ENCODE results near the gene EPHB1.

Gene EPHB1

GRCh38 chr3:135258916-135259315 lies 463.9 kb downstream of the EPHB1 start:
- no peak for DNase-seq (ENCODE audit: low read depth)

GRCh38 chr3:135260025-135260424 lies 465.0 kb downstream of the EPHB1 start:
- no peak for DNase-seq (ENCODE audit: low read depth)

DNA sequence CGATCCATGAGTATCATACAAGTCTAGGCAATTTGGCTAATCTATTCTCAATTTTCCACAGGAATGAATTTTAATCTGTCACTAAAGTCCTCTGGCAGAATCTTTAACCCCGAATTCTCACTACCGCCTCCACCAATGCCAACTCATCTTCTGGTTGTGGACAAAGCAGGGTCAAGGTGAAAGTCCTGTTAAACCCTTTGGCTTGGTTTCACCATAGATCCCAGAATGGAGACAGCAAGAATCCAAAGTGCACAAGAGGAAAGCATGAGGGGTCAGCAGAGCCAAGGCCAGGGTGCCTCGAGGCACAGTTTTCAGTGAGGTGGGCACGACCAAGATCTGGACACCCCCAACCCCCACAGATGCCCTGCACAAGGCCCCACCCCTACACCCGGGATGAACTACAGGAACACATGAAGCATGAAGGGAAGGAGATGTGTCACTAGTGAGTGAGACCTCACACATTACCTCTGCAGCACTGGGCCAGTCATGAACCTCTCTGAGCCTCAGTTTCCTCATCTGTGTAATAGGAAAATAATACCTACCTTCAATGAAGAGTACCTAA lies 466.2 kb downstream of the EPHB1 start:
- DNase-seq (ENCODE audit: low read depth) = no peak

- DNase-seq (ENCODE audit: low read depth) = no peak
Observed at GRCh38 chr3:135261916-135262315, 466.9 kb downstream of the EPHB1 start.

- no peak for DNase-seq (ENCODE audit: low read depth)
Observed at GRCh38 chr3:135262441-135262840, 467.4 kb downstream of the EPHB1 start.

DNA sequence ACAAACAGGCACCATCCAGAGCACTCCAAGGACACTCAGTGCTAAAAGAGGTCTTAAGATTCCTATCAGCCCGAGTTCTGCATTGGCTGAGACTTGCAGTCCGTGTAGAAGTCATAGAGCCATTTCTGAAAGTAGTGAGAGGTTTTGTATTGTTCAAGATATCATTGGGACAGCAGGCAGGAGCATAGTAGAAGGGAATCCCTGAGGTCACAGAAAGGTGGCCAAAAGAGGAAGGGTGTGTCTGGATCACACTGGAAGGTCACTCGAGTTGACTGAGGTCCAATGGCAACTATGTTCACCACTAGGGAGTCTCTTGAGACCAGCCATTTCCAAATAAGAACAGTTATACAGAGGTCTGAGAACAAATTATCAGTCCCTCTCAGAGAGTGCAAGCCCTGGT lies 468.3 kb downstream of the EPHB1 start:
- DNase-seq (ENCODE audit: low read depth) = no peak

GRCh38 chr3:135267487-135267886 lies 472.4 kb downstream of the EPHB1 start:
- DNase-seq (ENCODE audit: low read depth) = no peak

DNA sequence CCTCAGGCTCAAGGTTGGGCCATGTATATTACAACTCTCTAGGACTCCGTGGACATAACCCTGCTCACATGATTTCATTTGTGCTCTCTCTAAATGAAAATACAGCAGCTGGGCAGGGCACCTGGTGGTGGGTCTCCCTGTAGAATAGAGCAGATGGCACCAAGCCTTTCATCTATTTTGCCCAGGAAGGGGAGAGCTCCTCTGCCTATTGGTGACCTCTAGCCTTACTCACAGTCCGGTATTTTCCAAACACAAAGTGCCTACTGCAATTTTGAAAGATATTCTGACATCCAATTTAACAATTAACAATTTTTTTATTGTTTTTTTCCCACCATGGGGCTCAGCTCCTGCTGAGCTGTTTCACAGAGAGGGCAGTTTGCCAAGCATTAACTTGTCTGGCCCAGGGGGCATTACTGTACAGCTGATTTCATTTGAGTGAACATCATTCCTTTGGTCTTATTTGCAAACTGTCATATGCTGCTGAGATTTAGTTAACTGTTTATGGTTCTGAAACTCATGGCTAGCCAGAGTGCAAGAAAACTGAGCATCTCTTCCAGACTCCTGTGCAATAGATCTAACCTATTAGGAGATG lies 474.0 kb downstream of the EPHB1 start:
- DNase-seq (ENCODE audit: low read depth) = no peak

DNA sequence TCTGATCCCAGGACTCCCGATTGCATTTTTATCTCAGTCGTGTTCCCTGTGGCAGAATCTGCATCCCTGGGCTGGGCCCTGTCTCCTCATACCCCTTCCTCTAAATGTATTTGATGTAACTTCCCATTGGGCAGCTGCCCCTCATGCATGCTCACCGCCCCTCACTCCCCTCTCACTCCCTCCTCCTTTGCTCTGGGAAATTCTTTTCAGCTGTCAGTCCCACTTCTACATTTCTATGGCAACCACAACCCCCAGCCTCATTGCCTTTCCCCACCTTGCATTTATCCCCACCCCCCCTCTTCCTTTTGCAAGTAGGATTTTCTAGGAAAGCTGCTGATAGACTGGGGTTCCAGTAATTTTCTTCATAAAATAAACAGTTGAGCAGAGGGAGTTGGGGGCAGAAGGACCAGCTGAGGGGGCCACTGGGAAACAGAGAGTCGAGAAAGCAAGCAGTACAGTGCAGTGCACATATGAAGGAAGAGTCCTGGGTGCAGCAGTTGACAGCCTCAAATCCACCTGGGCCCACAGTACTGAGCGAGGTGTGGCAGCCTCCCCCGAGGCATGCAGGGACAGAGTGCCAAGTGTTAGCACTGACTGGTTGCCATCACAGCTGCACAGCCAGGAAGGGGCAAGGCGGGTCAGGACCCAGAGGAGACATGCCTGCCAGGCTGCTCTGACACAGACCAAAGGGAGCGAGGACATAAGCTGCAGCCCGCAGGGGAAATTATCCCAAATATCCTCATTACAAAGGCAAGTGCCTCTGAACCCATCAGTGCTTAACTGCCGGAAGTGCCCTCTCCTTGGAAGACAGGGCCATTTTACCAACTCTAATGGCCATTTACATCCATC lies 476.3 kb downstream of the EPHB1 start:
- DNase-seq (ENCODE audit: low read depth) = no peak

- no peak for DNase-seq (ENCODE audit: low read depth)
Observed at GRCh38 chr3:135272026-135272669, 477.1 kb downstream of the EPHB1 start.

DNA sequence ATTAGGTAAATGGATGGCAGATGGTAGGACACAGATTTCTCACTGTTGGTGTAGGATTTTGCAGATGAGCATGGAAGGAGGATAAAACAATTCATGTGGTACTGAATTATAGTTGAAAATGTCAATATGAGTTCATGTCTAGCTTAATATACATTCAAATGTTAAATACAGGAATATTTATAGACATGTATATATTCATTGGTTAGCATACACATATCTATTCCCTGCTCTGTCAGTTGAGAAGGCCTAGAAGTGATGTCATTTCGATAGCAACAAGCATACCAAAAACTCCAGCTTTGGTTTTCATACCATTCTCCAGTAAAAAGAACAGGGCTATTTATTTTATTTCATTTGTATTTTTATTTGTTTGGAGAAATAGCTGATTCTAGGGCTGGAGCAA lies 497.1 kb downstream of the EPHB1 start:
- no peak for DNase-seq (ENCODE audit: low read depth)

GRCh38 chr3:135301670-135302069 lies 506.6 kb downstream of the EPHB1 start:
- no peak for DNase-seq (ENCODE audit: low read depth)

DNA sequence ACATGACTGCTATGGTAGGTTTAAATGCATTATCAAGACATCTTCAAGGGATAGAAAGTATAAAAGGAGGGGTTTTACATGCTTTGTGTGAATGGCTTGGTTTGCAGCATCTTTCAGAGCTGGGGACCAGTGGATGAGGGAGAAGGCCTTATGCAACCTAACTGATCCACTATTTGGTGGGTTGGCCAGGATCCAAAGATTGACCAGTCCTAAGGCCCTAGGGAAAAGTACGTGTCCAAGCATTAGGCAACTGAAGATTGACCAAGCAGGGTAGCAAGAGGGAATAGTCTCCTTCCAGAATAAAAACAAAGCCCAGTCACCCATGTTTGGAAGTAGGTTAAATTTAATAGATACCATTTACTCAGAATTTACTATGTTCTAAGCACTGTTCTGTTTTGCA lies 509.3 kb downstream of the EPHB1 start:
- no peak for DNase-seq (ENCODE audit: low read depth)
